H1 (cell line): ENCODE measurements around the gene FGGY. TPM values are rescaled to one million over a fixed set of nuclear protein-coding genes. Genes with fewer than 3 reads are reported as not detected.

ENCODE experiments used
- CTCF ChIA-PET: fragments of 300-600 bp; sonication (Branson Sonifier 250); formaldehyde crosslinking; loops from one replicate; lab custom pipeline; 2021; ENCODE audit not compliant: partially characterized antibody; lab: Charles Lee
- POLR2A ChIA-PET: fragments of 300-600 bp; sonication (Branson Sonifier 250); formaldehyde crosslinking; loops from one replicate; lab custom pipeline; 2021; ENCODE audit warnings: inconsistent platforms; ENCODE audit not compliant: partially characterized antibody; lab: Charles Lee
- DNase-seq, 2 experiments: peaks; one replicate each; pipeline versions ENCODE4 v3.0.0 to v3.0.0-alpha.2; 2010 to 2022; ENCODE audit warnings: low spot score in 2 of 2, low read depth in 1 of 2, mixed read lengths in 1 of 2
- FAIRE-seq: peaks from 2 replicates; lab custom pipeline; 2011; peaks lifted over from hg19 to GRCh38; lab: Jason Lieb, UNC
- H2AFZ ChIP-seq: 2 replicates; pipeline ENCODE4 v1.8.1; 2012; ENCODE audit warnings: low read length, inconsistent platforms
- H2AK5ac ChIP-seq: 2 replicates; pipeline ENCODE4 v1.6.1; 2013; ENCODE audit warnings: low read depth, low read length
- H2BK120ac ChIP-seq: replicated peaks from 2 replicates; pipeline ENCODE3; 2013; ENCODE audit warnings: low read depth, low read length, inconsistent platforms
- H2BK12ac ChIP-seq: 2 replicates; pipeline ENCODE4 v1.6.1; 2013; ENCODE audit warnings: low read depth, low read length
- H2BK15ac ChIP-seq: 2 replicates; pipeline ENCODE4 v1.6.1; 2013; ENCODE audit warnings: low read length
- H2BK20ac ChIP-seq: 2 replicates; pipeline ENCODE4 v1.6.1; 2013; ENCODE audit warnings: low read length
- H2BK5ac ChIP-seq: 2 replicates; pipeline ENCODE4 v1.6.1; 2013; ENCODE audit warnings: low read depth, low read length
- H3K14ac ChIP-seq: 2 replicates; pipeline ENCODE4 v1.6.1; 2013; ENCODE audit warnings: inconsistent platforms; ENCODE audit not compliant: insufficient read length
- H3K18ac ChIP-seq: 2 replicates; pipeline ENCODE4 v1.6.1; 2013; ENCODE audit warnings: low read length; ENCODE audit errors: extremely low read depth
- H3K23ac ChIP-seq: 2 replicates; pipeline ENCODE4 v1.6.1; 2013; ENCODE audit warnings: inconsistent platforms; ENCODE audit not compliant: insufficient read length
- H3K23me2 ChIP-seq: 2 replicates; pipeline ENCODE4 v1.6.1; 2013; ENCODE audit warnings: low read depth, low read length
- H3K27ac ChIP-seq: 2 replicates; pipeline ENCODE4 v1.6.1; 2011; ENCODE audit warnings: low read depth, low read length, inconsistent platforms
- H3K27me3 ChIP-seq, 4 experiments: replicated peaks in 1 of 4; 1 replicate in 1 of 4; 2 replicates in 3 of 4; pipeline versions ENCODE4 v1.6.1 to v1.8.1; 2011 to 2013; ENCODE audit warnings: low read length in 3 of 4, mild to moderate bottlenecking in 3 of 4, inconsistent platforms in 2 of 4, mixed read lengths in 2 of 4, moderate library complexity in 1 of 4; ENCODE audit not compliant: control insufficient read depth in 3 of 4, insufficient read depth in 3 of 4; ENCODE audit errors: extremely low read depth in 1 of 4
- H3K36me3 ChIP-seq, 4 experiments: 2 replicates each; pipeline versions ENCODE4 v1.6.1 to v1.8.1; 2011 to 2013; ENCODE audit warnings: mild to moderate bottlenecking in 4 of 4, low read length in 3 of 4, moderate library complexity in 2 of 4, control low read depth in 1 of 4, inconsistent platforms in 1 of 4; ENCODE audit not compliant: insufficient read depth in 4 of 4, control insufficient read depth in 2 of 4
- H3K4ac ChIP-seq: replicated peaks from 2 replicates; pipeline ENCODE3; 2013; ENCODE audit warnings: low read length, low read depth, mixed read lengths, inconsistent platforms; ENCODE audit not compliant: insufficient read length
- H3K4me1 ChIP-seq, 4 experiments: replicated peaks in 1 of 4; 1 replicate in 1 of 4; 2 replicates in 3 of 4; pipeline versions ENCODE4 v1.6.1 to v1.8.1; 2011 to 2013; ENCODE audit warnings: low read length in 3 of 4, inconsistent platforms in 2 of 4, mixed read lengths in 1 of 4; ENCODE audit not compliant: insufficient read depth in 4 of 4, control insufficient read depth in 3 of 4
- H3K4me2 ChIP-seq, 2 experiments: 2 replicates each; pipeline versions ENCODE4 v1.6.1 to v1.8.1; 2011 to 2013; ENCODE audit warnings: low read depth in 2 of 2, low read length in 2 of 2, control low read depth in 1 of 2, inconsistent platforms in 1 of 2, mild to moderate bottlenecking in 1 of 2; ENCODE audit not compliant: insufficient read depth in 1 of 2
- H3K4me3 ChIP-seq, 4 experiments: fragments of 200-600, 300-600 bp in 1 of 4; sonication (generic), shearing (Covaris generic), sonication (Bioruptor Twin) in 1 of 4; 2 replicates each; pipeline versions ENCODE4 v1.5.1 to v1.8.1; 2011 to 2016; ENCODE audit warnings: low read length in 4 of 4, low read depth in 3 of 4, control low read depth in 2 of 4, inconsistent platforms in 2 of 4, mild to moderate bottlenecking in 2 of 4, mixed read lengths in 1 of 4, moderate library complexity in 1 of 4; ENCODE audit not compliant: insufficient read depth in 2 of 4; ENCODE audit errors: extremely low read depth in 1 of 4
- H3K56ac ChIP-seq: replicated peaks from 2 replicates; pipeline ENCODE3; 2013; ENCODE audit warnings: low read depth, mild to moderate bottlenecking, mixed read lengths, low read length, inconsistent platforms; ENCODE audit not compliant: insufficient read length
- H3K79me1 ChIP-seq: 2 replicates; pipeline ENCODE4 v1.6.1; 2013; ENCODE audit warnings: low read depth, low read length, control low read depth
- H3K79me2 ChIP-seq, 2 experiments: 2 replicates each; pipeline versions ENCODE4 v1.6.1 to v1.8.1; 2012 to 2013; ENCODE audit warnings: low read length in 2 of 2, mild to moderate bottlenecking in 2 of 2, inconsistent platforms in 1 of 2; ENCODE audit not compliant: insufficient read depth in 2 of 2, control insufficient read depth in 1 of 2
- H3K9ac ChIP-seq, 4 experiments: replicated peaks in 1 of 4; 1 replicate in 1 of 4; 2 replicates in 3 of 4; pipeline versions ENCODE4 v1.6.1 to v1.8.1; 2011 to 2013; ENCODE audit warnings: low read depth in 3 of 4, low read length in 3 of 4, control low read depth in 2 of 4, mild to moderate bottlenecking in 2 of 4, moderate library complexity in 2 of 4, inconsistent platforms in 1 of 4; ENCODE audit errors: extremely low read depth in 1 of 4
- H3K9me3 ChIP-seq, 2 experiments: 2 replicates each; pipeline versions ENCODE4 v1.6.1 to v1.8.1; 2012 to 2013; ENCODE audit warnings: mild to moderate bottlenecking in 2 of 2, moderate library complexity in 2 of 2, control low read depth in 1 of 2, inconsistent platforms in 1 of 2, low read depth in 1 of 2, low read length in 1 of 2, mixed read lengths in 1 of 2; ENCODE audit not compliant: insufficient read depth in 2 of 2
- H4K20me1 ChIP-seq, 2 experiments: replicated peaks in 1 of 2; 2 replicates each; pipeline versions ENCODE3 to v1.8.1; 2011 to 2013; ENCODE audit warnings: inconsistent platforms in 2 of 2, low read length in 2 of 2, mild to moderate bottlenecking in 1 of 2; ENCODE audit not compliant: insufficient read depth in 2 of 2, control insufficient read depth in 1 of 2
- H4K5ac ChIP-seq: 2 replicates; pipeline ENCODE4 v1.6.1; 2013; ENCODE audit warnings: low read length, low read depth, mixed read lengths, inconsistent platforms; ENCODE audit not compliant: insufficient read length
- H4K8ac ChIP-seq: 2 replicates; pipeline ENCODE4 v1.8.0; 2013; ENCODE audit warnings: mild to moderate bottlenecking, moderate library complexity, low read length, inconsistent platforms; ENCODE audit not compliant: insufficient read depth; ENCODE audit errors: extremely low read depth
- H4K91ac ChIP-seq: replicated peaks from 2 replicates; pipeline ENCODE3; 2013; ENCODE audit warnings: low read length, mixed read lengths, inconsistent platforms; ENCODE audit not compliant: insufficient read length
- BRCA1 ChIP-seq: IDR thresholded peaks from 2 replicates; pipeline ENCODE4 v1.6.1; 2012; ENCODE audit warnings: low read depth, low read length, improper control_type of control experiment
- CBX5 ChIP-seq: fragments of 300-800, 300-1000 bp; sonication (generic); IDR thresholded peaks from 2 replicates; pipeline ENCODE4 v1.7.1; 2016; ENCODE audit warnings: antibody characterized with exemption, low read length, low read depth
- GABPA ChIP-seq: IDR thresholded peaks from 2 replicates; pipeline ENCODE4 v1.6.1; 2011; ENCODE audit warnings: mild to moderate bottlenecking, low read length, moderate library complexity, borderline replicate concordance; ENCODE audit not compliant: insufficient read depth
- HDAC2 ChIP-seq, 2 experiments: fragments of 300-600 bp in 1 of 2; sonication (generic) in 1 of 2; IDR thresholded peaks; 2 replicates each; pipeline ENCODE4 v1.6.1; 2011 to 2012; ENCODE audit warnings: low read depth in 2 of 2, low read length in 2 of 2, mild to moderate bottlenecking in 2 of 2, moderate library complexity in 2 of 2, borderline replicate concordance in 1 of 2, inconsistent platforms in 1 of 2
- NANOG ChIP-seq: IDR thresholded peaks from 2 replicates; pipeline ENCODE4 v1.6.1; 2011; ENCODE audit warnings: low read length, low read depth, mild to moderate bottlenecking, inconsistent platforms; ENCODE audit not compliant: insufficient read depth, poor library complexity, severe bottlenecking
- RFX5 ChIP-seq: IDR thresholded peaks from 2 replicates; pipeline ENCODE4 v1.6.1; 2011; ENCODE audit warnings: low read depth, low read length, improper control_type of control experiment, borderline replicate concordance
- SIN3A ChIP-seq, 2 experiments: IDR thresholded peaks in 1 of 2; conservative IDR thresholded peaks in 1 of 2; 2 replicates each; pipeline ENCODE4 v1.6.1; 2011 to 2012; ENCODE audit warnings: low read length in 2 of 2, improper control_type of control experiment in 1 of 2, low read depth in 1 of 2, mild to moderate bottlenecking in 1 of 2
- SIX5 ChIP-seq: IDR thresholded peaks from 2 replicates; pipeline ENCODE4 v1.6.1; 2011; ENCODE audit warnings: mild to moderate bottlenecking, low read depth, low read length
- SP2 ChIP-seq: IDR thresholded peaks from 2 replicates; pipeline ENCODE4 v1.6.1; 2012; ENCODE audit warnings: mild to moderate bottlenecking, low read length, inconsistent platforms
- SP4 ChIP-seq: IDR thresholded peaks from 2 replicates; pipeline ENCODE4 v1.6.1; 2012; ENCODE audit warnings: low read length, inconsistent platforms
- SUZ12 ChIP-seq: fragments of 200-600 bp; sonication (generic); IDR thresholded peaks from 2 replicates; pipeline ENCODE4 v1.6.1; 2012; ENCODE audit warnings: mild to moderate bottlenecking, inconsistent platforms, low read length, moderate library complexity, mixed read lengths
- TCF12 ChIP-seq: IDR thresholded peaks from 2 replicates; pipeline ENCODE4 v1.6.1; 2011; ENCODE audit warnings: low read depth, mild to moderate bottlenecking, low read length
- WGBS, 2 experiments: shearing (Covaris generic) in 1 of 2; methylation state at CpG; one replicate each; pipeline versions ENCODE4 v1.1.6 to v1.1.7; 2013 to 2015; ENCODE audit warnings: low lambda C conversion rate in 2 of 2, mixed read lengths in 2 of 2, inconsistent platforms in 1 of 2, low coverage in 1 of 2, missing lambda C conversion rate in 1 of 2; ENCODE audit not compliant: insufficient replicate concordance in 2 of 2, insufficient coverage in 1 of 2, insufficient read length in 1 of 2; ENCODE audit errors: extremely low coverage in 1 of 2, missing lambda C conversion rate in 1 of 2; 5-methylcytosine and 5-hydroxymethylcytosine counted together
- polyA plus RNA-seq, 7 experiments: library from polyadenylated mRNA; depleted of rRNA in 3 of 7; stranded (reverse) in 5 of 7; unstranded in 2 of 7; fragments of >200 nt in 5 of 7; fragments of 200-250 nt in 2 of 7; gene quantifications; 1 replicate in 5 of 7; 2 replicates in 1 of 7; 4 replicates in 1 of 7; pipeline versions ENCODE4 v1.2.1 to v1.2.3, GENCODE V29; 2011 to 2013; ENCODE audit warnings: missing spikeins in 2 of 7, mixed read lengths in 2 of 7
- total RNA-seq: library from RNA; stranded (reverse); fragmentation: NEBNext Ultra II Directional; extraction: Animal tissue kit (Norgen Biotek cat#: 25700); gene quantifications from 2 replicates; pipeline ENCODE4 v1.2.1, GENCODE V29; 2021

Gene FGGY
- total and polyA plus RNA-seq, 2 of the 8 experiments (the other 6 are each of a cell fraction or from before 2014, with no cell fraction given) = 10.3 to 12.5 TPM

DNA sequence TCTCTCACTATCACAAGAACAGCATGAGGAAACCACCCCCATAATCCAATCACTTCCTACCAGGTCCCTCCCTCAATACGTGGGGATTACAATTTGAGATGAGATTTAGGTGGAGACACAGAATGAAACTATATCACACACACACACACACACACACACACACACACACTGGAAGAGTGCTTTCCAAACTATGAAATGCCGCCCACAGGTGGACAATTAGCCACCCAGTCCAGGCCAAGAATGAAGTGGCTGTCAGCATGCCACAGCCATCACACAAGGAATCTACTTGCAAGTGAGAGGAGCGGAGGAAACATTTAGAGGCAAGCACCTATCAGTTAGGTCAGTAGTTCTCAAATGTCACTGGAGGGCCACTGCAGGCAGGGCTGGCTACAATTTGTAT, 412.4 kb downstream of the FGGY start:
- H4K5ac ChIP-seq = no peak overlapping the region
- no peak overlapping the region for H3K27ac ChIP-seq
- H2AFZ ChIP-seq = no peak overlapping the region
- ChIA-PET POLR2A (no interaction called here), CTCF (no interaction called here)
- no peaks in the 10 kb centered on the region for H3K79me2 ChIP-seq
- H3K9me3 ChIP-seq = no peaks in the 10 kb centered on the region
- H3K56ac ChIP-seq = no peak overlapping the region
- H2BK20ac ChIP-seq = no peak overlapping the region
- H3K36me3 ChIP-seq = no peaks in the 10 kb centered on the region
- H3K79me1 ChIP-seq = no peaks in the 10 kb centered on the region
- no peak overlapping the region for H4K91ac ChIP-seq
- no peak overlapping the region for H3K23ac ChIP-seq
- H3K27me3 ChIP-seq = no peaks in the 10 kb centered on the region
- H3K9ac ChIP-seq = no peak overlapping the region
- H3K14ac ChIP-seq = no peak overlapping the region
- FAIRE-seq (no peak), DNase-seq (no peak)
- no peak overlapping the region for H3K18ac ChIP-seq
- H4K8ac ChIP-seq = no peak overlapping the region
- no peak overlapping the region for H2BK12ac ChIP-seq
- no peaks in the 10 kb centered on the region for H3K23me2 ChIP-seq
- H2BK120ac ChIP-seq = no peak overlapping the region
- no peak overlapping the region for H3K4ac ChIP-seq
- H3K4me3 ChIP-seq = no peak overlapping the region
- 98% methylated on average over 3 of the region's 3 CpGs; no CpG with 5 or more reads in 1 of the 2 experiments for WGBS, 2 experiments
- no peak overlapping the region for H3K4me2 ChIP-seq
- H3K4me1 ChIP-seq = no peaks in the 10 kb centered on the region
- no peaks in the 10 kb centered on the region for H4K20me1 ChIP-seq
- H2BK15ac ChIP-seq = no peak overlapping the region; the same call in 1 of the 2 replicates
- H2BK5ac ChIP-seq = no peak overlapping the region
- no peak overlapping the region for H2AK5ac ChIP-seq
- TF ChIP-seq CBX5 = no peak
- TF ChIP-seq HDAC2 (IDR thresholded peaks at IDR 0.05; ENCODE audit: borderline replicate concordance in 1 of 2, low read depth in 2 of 2, low read length in 2 of 2) = no peak
- TF ChIP-seq SIN3A (conservative IDR thresholded peaks at IDR 0.05 in 1 of 2, IDR thresholded peaks at IDR 0.05 in 1 of 2; ENCODE audit: low read depth in 1 of 2, low read length in 2 of 2) = no peak
- no peak for TF ChIP-seq NANOG
- no peak for TF ChIP-seq BRCA1
- TF ChIP-seq SIX5 = no peak
- no peak for TF ChIP-seq SP4
- TF ChIP-seq RFX5 = no peak
- TF ChIP-seq GABPA = no peak
- TF ChIP-seq TCF12 = no peak
- TF ChIP-seq SUZ12 = no peak
- no peak for TF ChIP-seq SP2
